ENCODE data around the gene XXYLT1. TPM values are rescaled to one million over a fixed set of nuclear protein-coding genes. Genes with fewer than 3 reads are reported as not detected.

XXYLT1 gene
- total RNA-seq, 1 donor from 2014 or later, result 18.4 TPM

DNA sequence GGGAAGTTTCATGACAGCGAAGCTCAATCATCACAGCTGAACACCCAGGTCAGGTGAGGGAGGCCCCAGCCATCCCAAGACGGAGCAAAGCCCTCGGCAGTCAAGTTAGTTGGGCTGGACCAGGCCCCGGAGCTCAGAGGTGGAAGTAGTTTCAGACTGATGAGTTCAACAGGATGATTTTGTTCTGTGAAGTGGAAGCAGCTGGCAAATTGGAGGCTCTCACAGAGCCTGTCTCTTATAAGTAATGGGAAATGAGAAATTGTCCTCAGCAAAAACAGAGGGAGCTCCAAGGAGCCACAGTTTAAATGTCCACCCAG, 245.1 kb downstream of the XXYLT1 start:
- DNase-seq (ENCODE audit: low read depth), result no peak

DNA sequence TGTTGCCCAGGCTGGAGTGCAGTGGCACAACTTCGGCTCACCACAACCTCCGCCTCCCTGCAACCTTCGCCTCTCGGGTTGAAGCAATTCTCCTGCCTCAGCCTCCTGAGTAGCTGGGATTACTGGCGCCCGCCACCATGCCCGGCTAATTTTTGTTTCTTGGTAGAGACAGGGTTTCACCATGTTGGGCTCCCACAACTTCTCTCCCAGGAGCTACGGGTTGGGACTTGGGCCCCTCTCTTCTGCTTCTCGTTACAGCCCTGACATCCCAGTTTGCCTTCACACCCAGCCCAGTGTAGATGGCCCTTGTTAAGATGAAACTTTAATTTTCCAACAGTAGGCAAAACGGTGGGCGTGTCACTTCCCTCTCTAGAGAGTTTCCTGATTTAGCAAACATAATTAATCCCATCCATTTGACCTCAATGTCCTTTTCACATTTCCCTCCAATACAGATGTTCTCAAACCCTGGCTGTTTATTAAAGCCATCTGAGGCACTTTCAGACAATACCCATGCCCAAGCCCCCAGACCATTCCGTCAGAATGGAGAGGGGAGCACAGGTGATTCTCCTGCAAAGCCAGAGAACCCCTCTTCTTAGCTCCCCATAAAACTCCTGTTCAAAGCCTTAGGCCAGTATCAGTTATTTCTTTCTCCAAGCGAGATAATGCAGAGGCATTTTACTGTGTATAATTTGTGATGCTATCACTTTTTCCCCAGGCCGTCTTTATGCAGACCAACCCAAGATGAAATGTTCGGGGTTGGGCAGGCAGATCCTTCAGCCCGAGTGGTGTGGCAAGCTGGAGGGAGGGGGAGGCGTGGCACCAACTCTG, 245.7 kb downstream of the XXYLT1 start:
- no peak for DNase-seq (ENCODE audit: low read depth)

DNA sequence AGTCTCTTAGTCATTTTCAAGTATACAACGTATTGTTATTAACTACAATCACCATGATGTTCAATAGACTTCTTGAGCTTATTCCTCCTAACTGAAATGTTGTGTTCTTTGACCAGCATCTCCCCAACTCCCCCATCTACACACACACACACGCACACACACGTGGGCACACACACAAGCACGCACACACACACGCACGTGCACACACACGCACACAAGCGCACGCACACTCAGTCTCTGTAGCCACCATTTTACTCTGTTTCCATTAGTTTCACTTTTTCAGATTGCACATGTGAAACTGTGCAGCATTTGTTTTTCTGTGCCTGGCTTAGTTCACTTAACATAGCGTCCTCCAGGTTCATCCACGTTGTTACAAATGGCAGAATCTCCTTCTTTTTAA, 247.0 kb downstream of the XXYLT1 start:
- no peak for DNase-seq (ENCODE audit: low read depth)

- DNase-seq (ENCODE audit: low read depth), result no peak
Observed at GRCh38 chr3:195023576-195023975, 247.4 kb downstream of the XXYLT1 start.

GRCh38 chr3:195021692-195022091, 249.3 kb downstream of the XXYLT1 start:
- no peak for DNase-seq (ENCODE audit: low read depth)

DNA sequence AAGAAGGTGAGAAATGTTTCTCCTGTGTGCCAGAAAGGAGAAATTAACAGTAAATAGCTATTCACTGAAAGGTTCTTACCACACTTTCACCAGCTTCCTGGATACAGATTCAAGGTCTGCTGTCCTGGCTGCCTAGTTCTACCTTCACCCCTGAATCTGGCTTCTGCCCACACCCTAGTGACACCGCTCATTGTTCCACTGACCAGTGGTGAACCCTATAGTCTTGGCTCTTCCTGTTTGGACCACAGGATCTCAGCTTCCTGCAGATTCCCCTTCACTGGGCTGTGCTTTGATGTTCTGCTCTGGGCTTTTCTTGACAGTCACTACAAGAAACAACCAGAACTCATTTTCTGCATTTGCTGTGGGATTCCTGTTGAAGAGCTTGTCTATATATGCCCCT, 250.0 kb downstream of the XXYLT1 start:
- DNase-seq (ENCODE audit: low read depth), result no peak

DNA sequence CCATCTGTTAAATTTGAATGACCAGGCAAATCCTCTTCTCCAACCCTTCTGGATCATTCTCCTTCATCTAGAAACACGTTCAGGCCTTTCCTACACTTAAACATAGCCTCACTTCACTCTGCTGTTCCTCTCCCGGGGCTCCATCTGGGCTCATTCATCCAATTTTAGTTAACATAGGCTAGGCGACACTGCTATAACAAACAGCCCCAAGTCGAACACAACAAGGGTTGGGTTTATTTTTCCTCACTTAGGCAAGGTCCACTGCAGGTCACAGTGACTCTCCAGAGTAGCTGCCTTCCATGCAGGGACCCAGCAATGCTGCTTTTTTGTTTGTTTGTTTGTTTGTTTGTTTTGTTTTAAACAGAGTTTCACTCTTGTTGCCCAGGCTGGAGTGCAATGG, 250.8 kb downstream of the XXYLT1 start:
- no peak for DNase-seq (ENCODE audit: low read depth)

GRCh38 chr3:195019335-195019734, 251.6 kb downstream of the XXYLT1 start:
- DNase-seq (ENCODE audit: low read depth), result no peak

Other genes starting within 250 kb of the XXYLT1 start
- gene ACAP2, start 171.9 kb upstream of the XXYLT1 start, total RNA-seq, result 34.9 and 45.6 TPM in 2 replicates

Measured in renal cortical epithelial cell (primary cell).